Raji (cell line): ENCODE data around the gene SUSD4.

ENCODE experiments used
- POLR2A ChIP-seq: IDR thresholded peaks from 2 replicates; pipeline ENCODE4 v1.6.1; 2011; ENCODE audit warnings: low read depth, low read length, control low read depth; ENCODE audit not compliant: insufficient read depth

SUSD4 gene

GRCh38 chr1:223386013-223386412, 22.0 kb upstream of the SUSD4 start:
- TF ChIP-seq POLR2A, result no peak

DNA sequence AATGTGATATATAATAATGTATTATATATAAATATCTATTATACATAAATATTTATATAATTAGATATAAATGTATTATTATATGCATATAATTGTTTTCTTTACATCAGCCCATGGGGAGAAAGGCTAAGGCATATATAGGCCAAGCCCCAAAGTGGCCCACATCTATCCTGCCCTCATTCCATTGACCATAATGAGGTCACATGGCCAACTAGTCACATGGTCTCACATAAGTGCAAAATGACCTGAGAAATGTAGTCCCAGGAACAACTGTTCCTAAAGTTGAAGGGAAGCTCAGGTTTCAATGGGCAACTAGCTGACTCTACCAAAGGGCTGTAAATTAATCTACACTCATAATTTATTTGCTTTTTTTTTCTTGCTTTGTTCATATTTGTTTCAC, 14.8 kb upstream of the SUSD4 start:
- TF ChIP-seq POLR2A, result no peak

DNA sequence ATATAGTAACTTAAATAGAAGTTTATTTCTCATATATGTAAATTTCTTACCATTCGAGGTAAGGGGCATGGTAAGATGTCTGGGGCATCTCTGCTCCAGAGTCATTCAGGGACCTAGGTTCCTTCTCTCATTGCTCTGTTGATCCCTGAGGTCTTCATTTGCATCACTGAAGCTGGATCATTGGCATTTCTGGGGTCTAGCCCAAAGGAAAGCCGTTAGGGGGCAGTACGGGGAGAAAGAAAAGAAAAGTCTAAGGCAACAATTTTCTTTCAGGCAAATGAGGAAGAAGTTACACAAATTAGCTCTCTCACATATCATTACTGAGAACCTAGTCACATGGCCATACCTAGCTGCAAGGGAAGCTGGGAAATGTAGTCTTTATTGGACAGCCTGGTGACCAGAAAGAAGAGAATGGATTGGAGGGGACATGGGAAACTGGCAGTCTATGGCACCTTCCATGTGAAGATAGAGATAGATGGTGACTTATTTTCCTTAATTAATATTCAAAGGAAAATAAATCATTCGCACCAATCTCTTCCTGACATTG, 10.2 kb upstream of the SUSD4 start:
- no peak for TF ChIP-seq POLR2A

- no peak for TF ChIP-seq POLR2A
Measured at GRCh38 chr1:223364685-223365382, 858 bp upstream of the SUSD4 start.

DNA sequence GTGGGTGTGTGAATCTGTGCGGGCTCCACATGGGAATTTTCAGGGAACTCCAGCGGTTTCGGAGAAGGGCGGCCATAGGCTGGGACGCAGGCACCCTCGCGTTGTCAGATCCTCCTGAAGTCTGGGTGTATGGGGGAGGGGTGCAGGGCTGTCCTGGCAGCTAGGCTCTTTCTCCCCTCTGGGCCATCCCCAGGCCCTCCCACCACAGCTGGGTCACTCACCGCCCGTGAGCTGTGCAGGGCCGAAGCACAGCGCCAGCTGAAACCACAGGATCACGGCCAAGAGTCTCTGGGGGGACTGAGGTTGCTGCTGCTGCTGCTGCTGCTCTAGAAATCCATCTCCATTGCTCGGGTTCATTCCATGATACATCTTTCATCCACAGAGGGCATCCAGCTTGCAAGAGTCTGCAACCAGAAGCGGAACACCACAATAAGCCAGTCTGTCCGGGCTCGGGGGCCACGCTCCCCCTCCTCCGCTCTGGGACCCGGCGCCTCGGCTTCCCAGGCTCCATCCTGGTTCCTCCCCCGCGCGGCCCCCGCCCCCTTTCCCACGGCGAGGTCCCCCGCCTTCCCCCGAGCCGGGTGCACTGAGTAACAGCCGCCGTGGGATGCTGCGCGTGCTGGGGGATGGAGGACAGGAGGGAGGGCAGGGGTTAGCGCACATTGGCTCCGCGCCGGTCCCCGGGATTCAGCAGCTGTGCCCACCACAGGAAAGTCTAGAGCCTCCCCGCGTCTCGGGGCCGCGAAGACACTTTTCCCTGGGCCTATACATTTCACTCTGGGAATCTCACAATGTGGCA, 720 bp downstream of the SUSD4 start:
- TF ChIP-seq POLR2A, result no peak

DNA sequence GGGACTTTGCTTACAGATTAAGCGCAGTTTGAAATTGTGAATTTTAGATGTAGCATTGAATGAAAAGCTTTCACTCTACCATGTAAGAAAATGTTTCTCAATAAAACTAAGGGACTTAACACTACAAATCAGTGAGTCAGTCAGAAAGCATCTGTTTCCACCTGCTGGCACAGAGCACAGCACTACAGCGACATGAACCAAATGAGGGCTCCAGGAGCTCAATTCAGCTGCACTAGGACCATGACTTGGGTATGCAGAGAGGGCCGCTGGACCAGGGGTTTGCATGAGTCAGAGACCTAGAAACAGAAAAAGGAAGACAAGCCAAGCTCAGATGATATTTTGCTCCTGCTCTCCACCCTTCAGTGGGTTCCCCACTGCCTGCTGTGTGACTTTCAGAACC, 5.2 kb downstream of the SUSD4 start:
- no peak for TF ChIP-seq POLR2A

DNA sequence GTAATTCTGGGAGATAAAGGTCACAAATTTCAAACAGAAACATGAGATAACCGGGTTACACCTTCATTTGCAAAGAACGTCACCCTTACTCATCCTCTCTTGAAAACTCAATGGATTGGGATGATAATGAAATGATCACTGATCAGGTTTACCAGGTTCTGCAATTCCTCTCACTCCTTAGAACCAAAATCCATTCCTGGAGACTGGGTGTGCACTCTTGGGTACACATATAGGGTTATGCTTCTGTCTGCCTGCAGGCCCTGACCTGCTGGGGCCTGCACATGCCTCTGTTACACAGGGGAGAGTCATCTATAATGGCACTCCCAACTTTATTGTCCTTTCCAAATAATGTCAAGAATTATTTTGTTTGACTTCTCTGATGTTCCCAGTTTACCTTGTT, 8.3 kb downstream of the SUSD4 start:
- no peak for TF ChIP-seq POLR2A

GRCh38 chr1:223353939-223354338, 10.0 kb downstream of the SUSD4 start:
- TF ChIP-seq POLR2A, result no peak

- no peak for TF ChIP-seq POLR2A
Measured at GRCh38 chr1:223352944-223353343, 11.0 kb downstream of the SUSD4 start.

GRCh38 chr1:223350361-223350908, 13.5 kb downstream of the SUSD4 start:
- no peak for TF ChIP-seq POLR2A

GRCh38 chr1:223349241-223349640, 14.7 kb downstream of the SUSD4 start:
- no peak for TF ChIP-seq POLR2A

DNA sequence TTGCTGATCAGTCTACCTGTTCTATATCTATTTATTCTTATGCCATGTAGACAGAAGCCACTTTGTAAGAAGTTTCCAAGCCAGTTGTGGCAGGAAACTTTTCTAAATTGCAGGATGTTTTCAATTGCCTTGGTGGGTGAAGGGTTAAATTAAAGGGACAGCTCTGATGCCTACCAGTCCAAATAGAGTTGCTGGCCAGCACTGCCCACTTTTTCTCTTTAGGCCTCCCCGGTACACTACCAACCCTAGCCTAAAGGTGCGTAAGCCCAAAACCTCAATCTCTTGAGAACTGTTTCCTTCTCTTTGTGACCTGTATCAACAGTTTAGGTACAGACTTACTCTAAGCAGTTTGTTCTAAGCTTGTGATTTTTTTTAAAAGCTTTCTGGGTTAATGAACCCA, 15.5 kb downstream of the SUSD4 start:
- no peak for TF ChIP-seq POLR2A

- no peak for TF ChIP-seq POLR2A
Measured at GRCh38 chr1:223347583-223347982, 16.4 kb downstream of the SUSD4 start.

DNA sequence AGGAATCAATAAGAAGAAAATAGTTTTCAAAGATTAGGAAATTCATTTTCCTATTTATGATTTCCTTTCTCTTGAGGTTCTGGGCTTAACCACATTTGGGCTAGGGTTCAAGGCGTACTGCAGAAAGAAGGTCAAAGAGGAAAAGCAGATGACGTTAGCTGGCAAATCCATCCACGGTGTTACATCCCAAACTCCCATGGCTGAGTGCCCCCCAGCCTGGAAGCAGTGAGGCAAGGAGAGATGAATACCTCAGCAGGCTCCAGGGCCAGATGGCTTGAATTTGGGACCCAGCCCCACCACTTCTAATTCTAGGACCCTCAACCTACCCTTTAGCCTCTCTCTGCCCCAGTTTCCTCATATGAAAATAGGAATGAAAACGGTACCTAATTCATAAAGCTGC, 17.7 kb downstream of the SUSD4 start:
- no peak for TF ChIP-seq POLR2A

GRCh38 chr1:223345720-223346119, 18.3 kb downstream of the SUSD4 start:
- TF ChIP-seq POLR2A, result no peak

DNA sequence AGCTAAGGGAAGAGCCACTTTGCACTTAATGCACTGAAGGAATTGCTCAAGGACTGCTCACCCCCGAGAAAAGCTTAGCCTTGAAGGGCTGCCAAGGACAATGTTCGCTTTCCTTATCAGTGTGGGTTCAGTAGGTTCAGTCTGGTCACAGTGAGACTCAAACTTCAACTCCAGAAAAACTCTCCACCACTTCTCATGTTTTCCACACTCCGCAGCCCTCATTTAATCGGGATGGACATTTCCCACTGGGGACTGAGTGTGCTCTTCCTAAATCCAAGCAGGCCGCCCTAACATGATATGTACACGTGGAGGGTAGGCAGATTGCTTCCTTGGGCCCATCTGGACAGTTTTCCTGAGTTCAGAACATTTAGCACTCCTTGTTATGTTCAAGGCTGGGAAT, 19.5 kb downstream of the SUSD4 start:
- TF ChIP-seq POLR2A, result no peak
